NCI-H774 (cell line): ENCODE measurements around the gene EDA.
"Not testable (repeated sequence)": the region's sequence is repeated elsewhere in the genome, so short reads cannot be mapped to it uniquely, and the experiment has no call there.

ENCODE experiments used
- DNase-seq: peaks from one replicate; lab custom pipeline; 2025; lab: John Stamatoyannopoulos, UW

The EDA gene

DNA sequence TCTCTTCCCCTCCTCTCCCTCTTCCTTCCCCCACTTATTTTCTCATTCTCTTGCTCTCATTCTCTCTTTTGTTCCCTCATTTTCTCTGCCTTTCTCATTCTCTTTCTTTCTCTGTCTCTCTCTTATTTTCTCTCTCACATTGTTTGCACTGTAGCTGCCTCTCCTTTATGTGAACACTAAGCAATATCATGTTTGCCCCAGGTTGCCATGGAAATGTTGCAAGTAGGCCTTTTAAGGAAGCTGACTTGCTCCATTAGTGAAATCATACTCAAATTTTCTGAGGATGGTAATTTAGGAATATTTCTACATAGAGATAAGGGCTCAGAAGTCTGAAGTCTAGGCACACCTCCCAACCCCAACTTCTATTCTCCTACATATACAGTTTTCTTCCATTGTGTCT lies 130.1 kb downstream of the EDA start:
- DNase-seq: no peak

DNA sequence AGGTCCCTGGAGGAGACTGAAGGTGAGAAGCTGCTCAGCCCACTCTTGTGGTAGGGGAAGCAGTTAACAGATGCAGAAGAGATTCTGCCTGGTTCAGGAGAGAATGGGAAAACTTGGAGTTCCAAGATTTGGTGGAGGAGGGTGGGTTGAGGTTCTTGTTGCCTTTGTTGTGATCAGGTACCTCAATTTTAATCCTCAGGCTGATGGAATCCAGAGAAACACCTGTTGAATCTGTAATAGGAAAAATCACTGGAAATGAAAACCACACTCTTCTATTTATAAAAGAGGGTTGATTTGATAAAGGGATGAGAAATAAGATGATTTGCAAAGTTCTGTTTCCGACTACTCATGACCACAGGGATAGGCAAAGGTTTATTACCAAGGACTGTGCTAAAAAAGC lies 132.1 kb downstream of the EDA start:
- no peak for DNase-seq

DNA sequence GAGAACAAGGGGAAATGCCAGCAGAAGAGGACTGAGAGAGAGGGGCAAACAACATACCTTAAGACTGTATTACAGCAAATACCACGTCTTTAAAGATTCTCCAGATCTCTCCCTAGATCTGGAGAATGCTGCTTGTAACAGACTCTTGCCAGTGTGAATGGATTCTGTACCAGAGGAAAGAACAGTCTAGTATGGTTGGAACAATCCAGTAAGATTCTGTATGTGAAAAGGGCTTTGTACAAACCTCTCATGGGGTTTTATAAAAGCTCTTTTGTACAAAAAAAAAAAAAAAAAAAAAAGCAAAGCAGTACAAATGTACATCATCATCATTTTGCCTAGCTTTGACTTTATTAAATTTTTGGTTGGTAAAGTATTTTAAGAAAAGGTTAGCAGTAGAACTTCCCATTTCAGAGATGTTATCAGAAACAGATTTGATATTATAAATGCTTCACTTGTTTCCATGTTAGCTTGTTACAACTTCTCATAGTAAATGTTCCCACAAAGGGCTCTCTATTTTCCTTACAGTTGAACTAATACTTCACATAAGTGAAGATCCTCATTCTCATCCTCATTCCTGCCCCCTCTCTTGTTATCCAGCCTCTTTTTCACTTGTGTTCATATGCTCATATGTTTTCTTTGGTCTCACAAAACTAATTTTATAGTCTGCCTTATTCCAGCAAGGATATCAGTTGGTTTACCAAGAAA lies 144.2 kb downstream of the EDA start:
- DNase-seq: no peak

DNA sequence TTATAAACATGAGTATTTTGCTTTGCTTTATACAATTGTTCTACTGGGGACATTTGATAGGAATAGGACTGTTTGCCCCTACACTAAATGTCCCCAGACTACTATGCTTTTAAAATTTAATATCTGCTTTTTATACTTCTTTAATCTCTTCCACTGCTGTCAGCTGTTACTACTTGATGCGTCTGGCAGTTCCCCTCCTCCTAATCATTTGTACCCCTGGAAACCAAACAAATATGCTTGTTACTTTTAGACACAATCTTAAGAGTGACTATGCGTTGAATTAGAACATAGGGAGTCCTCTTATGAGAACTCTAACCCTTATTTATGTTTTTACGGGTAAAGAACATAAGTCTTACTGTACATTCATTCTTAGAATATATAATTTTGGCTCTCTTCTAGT lies 145.7 kb downstream of the EDA start:
- DNase-seq: no peak

DNA sequence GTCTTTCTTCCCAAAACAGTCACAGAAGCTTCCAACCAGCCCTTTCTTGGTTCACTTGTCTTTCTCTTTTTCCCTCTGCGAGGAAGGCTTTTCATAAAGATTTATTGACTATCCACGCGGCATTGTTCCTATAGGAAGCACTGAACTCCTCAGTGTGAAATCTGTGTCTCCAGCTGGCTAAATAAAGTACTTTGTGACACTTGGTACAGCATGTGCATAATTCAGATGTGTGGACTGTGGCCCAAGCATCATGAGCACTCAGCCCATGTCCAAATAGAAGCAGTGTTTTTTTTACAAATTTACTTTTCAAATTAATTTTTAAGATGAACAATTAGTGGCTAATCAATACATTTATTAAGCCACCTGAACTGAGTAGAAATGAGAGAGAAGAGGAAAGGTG lies 146.4 kb downstream of the EDA start:
- no peak for DNase-seq

DNA sequence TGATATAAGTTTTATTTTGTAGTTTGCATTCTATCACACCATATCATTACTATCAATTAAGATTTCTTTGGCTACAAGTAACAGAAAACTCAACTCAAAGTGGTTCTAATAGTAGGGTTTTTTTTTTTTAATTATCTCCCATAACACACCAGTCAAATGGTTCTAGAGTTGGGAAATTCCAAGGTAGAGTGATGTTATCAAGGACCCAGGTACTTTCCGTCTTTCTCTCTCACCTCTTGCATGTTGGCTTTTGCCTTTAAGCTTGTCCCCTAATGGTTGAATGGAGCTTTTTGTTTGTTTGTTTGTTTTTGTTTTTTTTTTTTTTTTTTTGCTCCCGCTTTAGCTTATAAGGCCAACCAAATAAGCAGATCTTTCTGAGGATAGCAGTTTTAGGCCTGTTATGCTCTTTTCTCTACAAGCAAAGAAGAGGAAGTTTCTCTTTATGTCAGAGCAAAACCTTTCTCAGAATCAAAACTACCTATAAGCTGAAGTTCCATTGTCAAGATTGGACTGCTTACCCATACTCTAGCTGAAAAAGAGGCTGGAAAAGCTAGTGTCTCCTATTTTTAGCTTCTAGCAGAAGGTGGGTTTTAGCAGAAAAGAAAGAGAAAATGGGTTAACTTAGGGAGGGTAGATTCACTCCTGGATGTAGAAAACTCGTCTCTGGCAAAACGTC lies 177.5 kb downstream of the EDA start:
- DNase-seq: no peak

DNA sequence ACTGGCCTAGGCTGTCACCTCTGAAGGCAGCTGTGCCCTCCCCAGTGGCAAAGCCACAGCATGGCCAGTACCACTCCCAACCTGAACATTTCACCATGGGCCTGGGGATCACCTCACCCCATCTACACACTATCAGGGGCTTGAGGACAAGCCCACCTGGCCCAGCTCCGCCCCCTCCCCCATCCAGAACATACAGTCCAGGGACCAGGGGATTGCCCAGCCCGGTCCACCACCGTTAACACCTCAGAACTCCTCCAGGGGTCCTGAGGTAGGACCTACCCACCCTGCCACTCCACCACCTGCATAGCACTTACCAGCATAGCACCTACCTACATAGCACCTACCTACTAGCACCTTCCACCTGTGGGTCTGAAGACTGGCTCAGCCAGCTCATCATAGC lies 179.8 kb downstream of the EDA start:
- DNase-seq: no peak

DNA sequence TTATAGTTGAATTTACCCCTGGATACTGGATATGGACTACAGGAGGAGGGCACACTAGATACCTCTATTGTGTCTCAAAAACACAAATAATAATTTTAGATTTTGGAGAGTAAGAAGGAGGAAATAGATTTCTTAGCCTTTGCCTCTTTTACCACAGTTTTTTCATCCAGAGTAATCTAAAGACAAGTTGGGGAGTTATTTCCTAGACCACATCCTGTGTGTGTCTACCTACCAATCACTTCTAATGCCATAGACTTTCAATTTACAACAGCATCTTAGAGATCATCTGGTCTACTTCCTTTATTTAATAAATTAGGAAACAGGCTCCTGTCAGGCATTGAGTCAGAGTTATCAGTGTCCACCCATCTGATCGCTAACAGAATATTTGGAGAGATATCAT lies 191.5 kb downstream of the EDA start:
- no peak for DNase-seq

DNA sequence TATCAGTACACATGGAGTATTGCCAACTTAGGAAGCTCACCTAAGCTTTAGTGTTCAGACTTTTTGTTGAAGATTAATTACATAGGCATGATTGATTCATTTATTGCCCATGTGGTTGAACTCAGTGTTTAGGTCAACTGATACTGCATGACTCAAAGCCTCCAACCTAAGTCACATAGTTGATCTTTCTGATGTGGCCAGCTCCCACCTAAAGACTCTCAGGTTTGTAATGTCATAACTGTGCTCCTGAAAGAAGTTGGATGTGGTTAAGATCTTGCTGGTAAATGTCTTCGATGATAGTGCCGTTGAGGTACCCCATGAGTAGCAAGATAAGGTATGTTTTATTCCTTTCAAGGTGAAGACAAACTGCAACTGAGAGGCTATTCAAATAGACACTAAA lies 192.5 kb downstream of the EDA start:
- no peak for DNase-seq

DNA sequence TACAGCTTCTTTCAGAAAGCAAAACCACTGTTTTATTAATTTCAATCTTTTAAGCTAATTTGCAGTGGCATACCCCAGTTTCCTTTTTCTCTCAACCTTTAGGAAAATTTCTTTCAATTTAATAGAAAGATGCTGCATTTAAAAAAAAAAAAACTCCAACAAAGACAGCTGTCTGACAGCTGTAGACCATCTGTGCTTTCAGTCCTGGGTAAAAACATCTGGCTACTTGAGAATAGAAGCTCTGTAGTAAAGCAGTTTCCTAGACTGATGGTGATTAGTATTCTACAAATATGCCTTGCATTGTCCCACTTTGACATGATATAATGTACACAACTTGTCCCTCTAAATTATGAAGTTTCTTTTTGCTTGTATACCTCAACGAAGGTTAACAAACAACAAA lies 197.8 kb downstream of the EDA start:
- DNase-seq: no peak

DNA sequence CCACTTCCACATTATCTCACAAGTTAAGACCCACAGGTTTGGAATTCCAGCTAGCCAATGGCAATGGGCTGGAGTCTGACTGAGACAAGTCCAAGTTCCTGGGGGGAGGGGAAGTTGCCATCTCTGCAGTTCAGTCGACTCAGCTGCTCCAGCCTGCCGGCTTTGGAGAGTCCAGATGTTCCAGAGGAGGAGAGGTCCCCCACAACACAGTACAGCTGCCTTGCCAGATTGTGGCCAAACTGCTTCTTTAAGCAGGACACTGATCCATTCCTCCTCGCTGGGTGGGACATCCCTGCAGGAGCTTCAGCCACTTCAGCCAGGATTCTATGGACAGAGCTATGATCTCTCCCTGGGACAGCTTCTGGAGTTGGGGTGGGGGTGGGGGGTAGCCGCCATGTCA lies 199.2 kb downstream of the EDA start:
- DNase-seq: no peak

DNA sequence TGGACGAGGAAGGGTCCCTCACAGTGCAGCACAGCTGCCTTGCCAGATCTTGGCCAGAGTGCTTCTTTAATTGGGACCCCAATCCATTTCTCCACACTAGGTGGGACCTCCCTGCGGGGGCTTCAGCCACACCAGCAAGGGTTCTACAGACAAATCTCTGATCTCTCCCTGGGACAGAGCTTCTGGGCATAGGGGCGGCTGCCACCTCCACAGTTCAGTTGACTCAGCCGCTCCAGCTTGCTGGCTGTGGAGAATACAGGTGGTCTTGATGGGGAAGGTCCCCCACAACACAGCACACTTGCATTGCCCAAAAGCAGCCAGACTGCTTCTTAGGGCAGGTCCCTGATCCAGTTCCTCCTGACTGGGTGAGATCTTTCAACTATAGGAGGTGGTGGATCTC lies 199.6 kb downstream of the EDA start:
- no peak for DNase-seq

DNA sequence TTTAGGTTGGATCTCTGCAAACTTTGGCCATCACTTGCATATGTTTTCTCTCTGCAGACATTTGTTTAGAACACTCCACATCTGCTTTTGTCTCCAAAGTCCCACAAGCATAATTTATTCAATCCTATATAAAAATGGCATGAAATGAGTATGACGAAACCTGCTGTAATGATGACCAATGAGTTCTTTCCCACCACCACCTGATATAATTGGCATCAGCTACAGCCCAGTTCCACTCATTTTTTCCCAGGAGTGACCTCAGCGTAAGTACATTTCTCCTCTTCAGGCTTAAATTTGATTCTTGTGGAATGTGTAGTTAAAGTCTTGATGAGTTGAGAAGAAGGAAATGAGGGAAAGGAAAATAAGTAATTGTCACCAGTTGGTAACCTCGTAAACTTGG lies 228.7 kb downstream of the EDA start:
- no peak for DNase-seq

DNA sequence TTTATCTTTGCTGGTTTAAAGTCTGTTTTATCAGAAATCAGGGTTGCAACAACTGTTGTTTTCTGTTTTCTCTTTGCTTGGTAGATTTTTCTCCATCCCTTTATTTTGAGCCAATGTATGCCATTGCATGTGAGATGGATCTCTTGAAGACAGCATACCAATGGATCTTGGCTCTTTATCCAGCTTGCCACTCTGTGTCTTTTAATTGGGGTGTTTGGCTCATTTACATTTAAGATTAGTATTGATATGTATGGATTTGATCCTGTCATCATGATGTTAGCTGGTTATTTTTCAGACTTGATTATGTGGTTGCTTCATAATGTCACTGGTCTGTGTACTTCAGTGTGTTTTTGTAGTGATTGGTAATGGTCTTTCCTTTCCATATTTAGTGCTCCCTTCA lies 244.1 kb downstream of the EDA start:
- DNase-seq: not testable (repeated sequence)

DNA sequence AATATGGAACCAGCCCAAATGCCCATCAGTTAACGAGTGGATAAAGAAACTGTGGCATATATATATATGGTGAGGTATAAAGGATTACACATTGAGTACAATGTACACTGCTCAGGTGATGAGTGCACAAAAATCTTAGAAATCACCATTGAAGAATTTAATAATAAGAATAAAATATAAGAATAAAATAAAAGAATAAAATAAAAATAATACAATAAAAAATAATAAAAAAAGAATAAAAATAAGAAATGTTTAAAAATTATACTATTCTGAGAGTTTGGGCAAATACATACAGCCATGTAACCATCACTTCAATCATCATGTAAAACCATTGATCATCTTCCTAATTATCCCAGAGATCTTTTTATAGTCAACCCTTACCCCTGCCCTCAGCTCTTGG lies 260.3 kb downstream of the EDA start:
- no peak for DNase-seq

DNA sequence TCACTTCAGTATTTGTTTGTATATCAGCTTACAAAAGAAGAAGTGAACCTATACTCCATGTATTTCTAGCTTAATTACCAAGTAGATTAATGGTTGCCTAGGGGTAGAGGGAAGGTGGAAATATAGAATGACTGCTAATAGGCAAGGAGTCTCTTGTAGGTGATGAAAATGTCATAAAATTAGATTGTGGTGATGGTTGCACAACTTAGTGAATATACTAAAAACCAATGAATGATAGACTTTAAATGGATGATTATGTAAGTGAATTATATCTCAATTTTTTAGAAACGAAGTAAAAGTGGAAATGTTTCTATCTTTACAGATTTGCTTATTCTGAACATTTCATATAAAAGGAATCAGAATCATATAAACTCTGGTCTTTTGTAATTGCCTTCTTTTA lies 268.3 kb downstream of the EDA start:
- DNase-seq: no peak

DNA sequence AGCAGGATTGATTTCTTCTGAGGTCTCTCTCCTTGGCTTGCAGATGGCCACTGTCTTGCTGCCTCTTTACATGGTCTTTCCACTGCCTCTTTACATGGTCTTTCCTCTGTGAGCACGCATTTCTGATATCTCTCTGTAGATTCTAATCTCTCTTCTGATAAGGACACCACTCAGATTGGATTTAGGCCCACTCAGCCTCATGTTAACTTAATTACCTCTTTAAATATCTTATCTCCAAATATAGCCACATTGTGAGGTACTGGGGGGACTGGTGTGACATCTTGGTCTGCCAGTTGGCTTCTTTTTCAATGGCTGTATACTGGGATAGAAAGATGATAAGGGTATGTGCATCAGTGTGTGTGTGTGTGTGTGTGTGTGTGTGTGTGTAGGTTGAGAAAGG lies 280.1 kb downstream of the EDA start:
- no peak for DNase-seq

DNA sequence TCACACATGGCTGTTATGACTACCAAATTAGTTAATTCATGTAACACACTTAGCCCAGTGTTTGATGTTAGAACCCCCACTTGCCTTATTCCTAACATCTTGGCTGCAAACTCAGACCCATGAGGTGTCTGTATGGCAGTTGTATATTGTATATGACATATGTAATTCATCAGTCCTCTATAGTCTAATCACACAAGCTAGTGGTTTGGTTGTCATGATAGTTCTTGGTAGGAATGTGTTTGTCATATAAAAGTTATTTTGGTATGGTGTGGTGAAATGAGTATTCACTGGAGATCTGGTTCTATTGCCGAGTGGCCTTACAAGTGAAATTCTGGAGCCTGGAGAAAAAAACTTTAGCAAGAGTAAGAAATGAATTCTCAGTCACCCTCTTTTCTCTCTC lies 284.6 kb downstream of the EDA start:
- DNase-seq: no peak

DNA sequence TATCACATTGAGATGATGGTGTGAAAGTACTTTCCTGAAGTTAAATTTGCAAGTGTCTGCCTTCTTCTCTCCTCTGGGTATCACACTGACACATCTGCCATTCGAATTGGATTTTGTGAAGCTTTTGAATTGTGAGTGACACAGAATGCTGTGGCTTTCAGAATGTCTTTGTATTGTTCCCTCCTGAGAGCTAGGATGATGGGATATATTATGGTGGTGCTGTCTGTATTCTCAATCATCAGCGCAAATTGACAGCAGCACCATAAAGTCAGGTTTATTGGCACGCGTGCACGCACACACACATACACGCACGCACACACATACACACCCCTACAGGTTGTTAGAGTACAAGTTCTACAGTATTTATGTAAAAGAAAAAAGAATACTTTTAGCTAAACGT lies 290.5 kb downstream of the EDA start:
- no peak for DNase-seq

DNA sequence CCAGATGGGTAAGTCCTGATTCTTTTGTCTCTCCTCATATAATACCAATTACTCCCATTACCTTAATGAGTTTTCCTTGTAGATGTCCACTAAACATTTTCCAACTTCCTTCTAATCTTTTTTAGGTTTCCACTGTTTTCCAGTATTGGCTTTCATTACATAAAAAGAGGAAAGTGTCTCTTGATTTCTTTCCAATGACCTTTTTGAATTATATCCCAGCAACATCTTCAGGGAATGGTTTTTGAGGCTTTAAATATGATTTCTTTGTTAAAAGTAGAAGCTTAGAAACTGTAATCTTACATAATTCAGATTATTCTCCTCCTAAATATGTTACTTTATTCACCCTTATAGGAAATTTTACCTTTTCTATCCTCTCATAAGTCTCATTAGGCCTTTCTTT lies 298.9 kb downstream of the EDA start:
- DNase-seq: no peak

DNA sequence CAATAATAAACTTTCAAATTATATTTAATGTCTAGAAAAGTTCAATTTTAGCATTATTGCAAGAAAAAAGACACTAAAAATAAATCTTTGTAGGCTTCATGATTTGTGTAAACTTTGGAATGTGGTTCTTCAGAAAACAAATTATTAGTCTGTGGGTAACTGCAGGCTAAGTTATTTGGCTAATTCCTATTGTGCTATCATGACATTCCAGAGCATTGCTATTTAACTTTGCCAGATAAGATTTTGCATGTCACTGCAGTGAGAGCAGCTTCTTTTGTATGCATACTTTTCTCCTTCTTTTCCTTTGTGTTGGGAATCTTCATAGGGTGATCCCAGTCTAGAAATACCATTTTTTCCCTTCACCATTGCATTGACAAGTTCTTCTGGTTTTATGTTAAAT lies 303.8 kb downstream of the EDA start:
- no peak for DNase-seq

DNA sequence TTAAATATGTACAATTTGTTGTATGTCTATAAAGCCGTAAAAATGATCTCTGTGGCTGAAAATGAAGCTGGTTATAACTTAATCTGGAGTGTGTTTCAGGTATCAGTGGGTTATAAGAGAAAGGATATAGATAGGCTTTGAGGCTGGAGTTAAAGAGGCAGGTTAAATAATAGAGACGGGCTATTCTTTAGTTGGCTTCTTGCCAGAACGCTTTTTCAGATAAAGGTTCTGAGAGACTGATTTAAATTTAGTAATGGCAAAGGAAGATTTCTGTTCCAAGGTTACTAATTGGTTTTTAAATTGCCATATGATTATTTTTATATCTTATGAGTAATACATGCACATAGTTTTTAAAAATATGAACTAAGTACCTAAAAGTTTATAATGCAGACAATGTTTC lies 316.4 kb downstream of the EDA start:
- DNase-seq: no peak

DNA sequence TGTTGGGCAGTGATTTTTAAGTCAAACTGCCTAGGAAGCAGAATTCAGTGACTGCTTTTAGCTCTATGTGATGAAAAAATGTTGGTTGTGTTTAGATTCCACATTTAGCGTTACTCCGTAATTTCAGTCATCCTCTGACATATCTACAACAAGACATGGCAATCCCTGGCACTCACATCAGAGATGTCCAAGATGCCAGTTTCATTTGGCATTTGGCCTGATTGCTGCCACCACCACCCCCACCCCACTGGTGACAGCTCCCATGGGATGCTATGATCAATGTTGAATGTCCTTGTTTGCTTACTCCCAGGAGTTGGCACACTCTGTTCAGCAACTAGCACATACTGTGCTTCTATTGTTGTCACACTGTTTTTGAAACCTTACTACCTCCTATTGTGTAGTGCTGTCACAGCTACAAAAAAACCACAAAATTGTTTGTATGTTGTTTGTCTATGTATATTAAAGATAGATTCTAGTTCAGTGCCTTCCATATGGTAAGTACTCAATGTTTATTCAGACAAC lies 332.4 kb downstream of the EDA start:
- DNase-seq: no peak

DNA sequence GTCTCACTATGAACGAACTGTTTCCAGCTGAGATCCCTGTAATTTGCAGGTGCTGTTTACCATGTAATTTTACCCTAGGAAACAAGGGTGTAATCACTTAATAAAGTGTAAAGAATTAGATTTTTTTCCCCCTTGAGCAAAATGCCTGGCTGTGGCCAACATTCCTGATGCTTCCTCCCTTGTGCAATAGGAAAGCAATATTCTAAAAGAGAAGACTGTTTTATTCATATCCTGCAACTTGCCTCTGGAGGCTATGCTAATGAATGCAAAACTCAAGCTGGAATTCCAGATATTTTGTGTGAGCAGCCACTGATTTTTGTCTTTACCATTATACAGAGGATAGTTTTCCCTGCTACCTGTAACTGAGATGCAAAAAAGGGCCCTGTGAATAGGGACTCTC lies 335.8 kb downstream of the EDA start:
- DNase-seq: no peak
